BE2C (cell line): ENCODE data around the gene GIPR.

ENCODE experiments used
- DNase-seq: peaks from one replicate; pipeline ENCODE4 v3.0.0-alpha.2; 2020
- H3K27me3 ChIP-seq: fragments of 250-450 bp; sonication (Bioruptor Pico); 2 replicates; pipeline ENCODE4 v1.5.1; 2020; ENCODE audit warnings: mild to moderate bottlenecking
- H3K36me3 ChIP-seq: fragments of 250-450 bp; sonication (Bioruptor Pico); 2 replicates; pipeline ENCODE4 v1.5.1; 2020; ENCODE audit warnings: mild to moderate bottlenecking
- H3K4me1 ChIP-seq: fragments of 250-450 bp; sonication (Bioruptor Pico); 2 replicates; pipeline ENCODE4 v1.5.1; 2020
- H3K4me3 ChIP-seq: 2 replicates; pipeline ENCODE4 v1.5.1; 2011; ENCODE audit warnings: low read depth, low read length
- H3K9me3 ChIP-seq: fragments of 250-450 bp; sonication (Bioruptor Pico); 2 replicates; pipeline ENCODE4 v1.5.1; 2020
- TF ChIP-seq, protein P1 (sequence below): IDR thresholded peaks from 2 replicates; pipeline ENCODE4 v1.5.1; 2012; ENCODE audit warnings: mild to moderate bottlenecking, low read depth, low read length

The GIPR gene

DNA sequence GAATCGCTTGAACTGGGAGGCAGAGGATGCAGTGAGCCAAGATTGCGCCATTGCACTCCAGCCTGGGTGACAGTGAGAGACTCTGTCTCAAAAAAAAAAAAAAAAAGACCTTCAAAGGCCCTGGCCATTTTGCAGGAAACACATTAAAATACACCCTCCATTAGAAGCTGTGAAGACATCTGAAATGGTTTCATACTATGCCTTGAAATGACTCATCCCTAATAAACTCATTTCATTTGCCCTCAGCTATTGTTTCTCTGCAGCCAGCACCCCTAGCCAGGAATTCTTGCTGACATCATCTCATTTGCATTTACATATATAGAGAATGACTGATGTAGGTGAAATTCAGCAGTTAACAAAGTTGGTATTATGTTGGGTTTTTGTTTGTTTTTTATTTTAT is 37.6 kb upstream of the GIPR start:
- H3K4me1 ChIP-seq: no peaks in the 10 kb centered on the region
- no peak overlapping the region for H3K4me3 ChIP-seq
- TF ChIP-seq, protein P1, sequence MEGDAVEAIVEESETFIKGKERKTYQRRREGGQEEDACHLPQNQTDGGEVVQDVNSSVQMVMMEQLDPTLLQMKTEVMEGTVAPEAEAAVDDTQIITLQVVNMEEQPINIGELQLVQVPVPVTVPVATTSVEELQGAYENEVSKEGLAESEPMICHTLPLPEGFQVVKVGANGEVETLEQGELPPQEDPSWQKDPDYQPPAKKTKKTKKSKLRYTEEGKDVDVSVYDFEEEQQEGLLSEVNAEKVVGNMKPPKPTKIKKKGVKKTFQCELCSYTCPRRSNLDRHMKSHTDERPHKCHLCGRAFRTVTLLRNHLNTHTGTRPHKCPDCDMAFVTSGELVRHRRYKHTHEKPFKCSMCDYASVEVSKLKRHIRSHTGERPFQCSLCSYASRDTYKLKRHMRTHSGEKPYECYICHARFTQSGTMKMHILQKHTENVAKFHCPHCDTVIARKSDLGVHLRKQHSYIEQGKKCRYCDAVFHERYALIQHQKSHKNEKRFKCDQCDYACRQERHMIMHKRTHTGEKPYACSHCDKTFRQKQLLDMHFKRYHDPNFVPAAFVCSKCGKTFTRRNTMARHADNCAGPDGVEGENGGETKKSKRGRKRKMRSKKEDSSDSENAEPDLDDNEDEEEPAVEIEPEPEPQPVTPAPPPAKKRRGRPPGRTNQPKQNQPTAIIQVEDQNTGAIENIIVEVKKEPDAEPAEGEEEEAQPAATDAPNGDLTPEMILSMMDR: no peak
- no peaks in the 10 kb centered on the region for H3K36me3 ChIP-seq
- no peaks in the 10 kb centered on the region for H3K9me3 ChIP-seq
- no peaks in the 10 kb centered on the region for H3K27me3 ChIP-seq
- no peak for DNase-seq

DNA sequence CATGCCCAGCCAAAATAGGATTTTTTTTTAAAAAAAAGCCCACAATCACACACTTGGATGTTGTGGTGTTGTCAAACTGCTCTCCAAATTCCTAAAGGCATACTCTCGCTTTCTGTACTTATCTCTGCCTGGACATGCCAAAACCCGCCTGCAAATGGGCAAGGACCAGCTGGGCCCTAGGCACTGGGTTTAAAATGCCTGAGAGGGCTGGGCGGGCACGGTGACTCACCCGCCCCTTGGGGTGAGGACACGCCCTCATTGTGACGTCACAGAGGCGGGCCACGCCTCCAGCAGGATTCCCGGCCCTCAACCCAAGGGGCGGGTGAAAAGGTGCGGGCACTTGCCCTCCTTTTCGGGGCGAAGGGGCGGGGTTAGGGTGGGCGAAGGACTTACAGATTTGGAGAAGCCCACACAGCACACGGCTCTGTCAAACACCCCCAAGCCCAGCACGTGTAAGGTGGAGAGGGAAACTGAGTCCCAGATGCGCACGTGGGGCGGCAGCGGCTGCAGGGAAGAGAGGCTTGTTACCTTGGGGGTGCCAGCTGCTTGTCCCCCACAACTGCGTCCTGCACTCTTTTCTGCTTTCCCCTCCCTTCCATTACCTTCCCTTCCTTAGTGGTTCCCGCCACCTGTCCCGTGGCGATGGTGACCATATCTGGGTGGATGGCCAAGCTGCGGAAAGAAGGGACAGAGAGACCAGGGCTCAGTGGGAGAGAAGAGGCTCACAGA is 35.4 kb upstream of the GIPR start:
- H3K4me3 ChIP-seq: no peak overlapping the region
- H3K27me3 ChIP-seq: no peaks in the 10 kb centered on the region
- H3K36me3 ChIP-seq: no peaks in the 10 kb centered on the region
- H3K4me1 ChIP-seq: no peaks in the 10 kb centered on the region
- DNase-seq: peak; percentile 87
- no peaks in the 10 kb centered on the region for H3K9me3 ChIP-seq
- TF ChIP-seq, protein P1: no peak

DNA sequence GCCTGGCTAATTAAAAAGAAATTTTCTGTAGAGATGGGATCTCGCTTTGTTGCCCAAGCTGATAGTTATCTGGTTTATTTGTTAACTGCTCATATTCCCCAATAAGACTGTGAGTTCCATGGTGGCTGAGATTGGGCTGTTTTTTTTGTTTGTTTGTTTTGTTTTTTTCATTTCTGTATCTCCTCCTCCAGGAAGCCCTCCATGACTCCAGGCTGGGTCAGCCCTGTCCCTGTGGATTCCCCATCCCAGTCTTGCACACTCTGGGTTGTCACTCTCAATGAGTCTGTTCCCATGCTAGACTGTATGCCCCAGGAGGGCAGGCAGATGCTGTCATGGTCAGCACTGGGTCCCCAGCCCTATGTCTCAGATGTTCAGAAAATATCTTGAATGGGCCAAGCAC is 31.7 kb upstream of the GIPR start:
- DNase-seq: no peak
- no peaks in the 10 kb centered on the region for H3K36me3 ChIP-seq
- no peaks in the 10 kb centered on the region for H3K9me3 ChIP-seq
- no peak overlapping the region for H3K4me3 ChIP-seq
- H3K4me1 ChIP-seq: no peaks in the 10 kb centered on the region
- TF ChIP-seq, protein P1: no peak
- no peaks in the 10 kb centered on the region for H3K27me3 ChIP-seq

DNA sequence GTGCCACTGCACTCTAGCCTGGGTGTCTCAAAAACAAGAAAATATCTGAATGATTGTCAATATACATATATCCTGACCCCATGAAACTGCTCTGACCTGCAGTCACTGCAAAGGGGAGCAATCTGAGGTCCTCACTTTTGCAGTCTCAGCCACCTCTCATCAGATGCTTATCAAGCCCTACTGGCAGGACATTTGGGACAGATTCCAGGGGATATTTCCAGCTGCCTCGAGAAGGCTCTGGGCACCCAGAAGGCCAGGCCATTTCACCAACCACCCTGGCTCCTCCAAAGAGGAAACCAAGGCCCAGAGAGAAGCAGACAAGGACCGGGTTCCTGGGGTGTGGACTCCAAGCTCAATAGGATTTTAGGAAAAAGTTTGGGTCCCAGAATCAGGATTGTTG is 31.1 kb upstream of the GIPR start:
- Histone ChIP-seq H3K9me3 (no peaks in the 10 kb centered on the region), H3K36me3 (no peaks in the 10 kb centered on the region), H3K27me3 (no peaks in the 10 kb centered on the region), H3K4me3 (no peak overlapping the region), H3K4me1 (no peaks in the 10 kb centered on the region)
- TF ChIP-seq, protein P1: no peak
- no peak for DNase-seq

DNA sequence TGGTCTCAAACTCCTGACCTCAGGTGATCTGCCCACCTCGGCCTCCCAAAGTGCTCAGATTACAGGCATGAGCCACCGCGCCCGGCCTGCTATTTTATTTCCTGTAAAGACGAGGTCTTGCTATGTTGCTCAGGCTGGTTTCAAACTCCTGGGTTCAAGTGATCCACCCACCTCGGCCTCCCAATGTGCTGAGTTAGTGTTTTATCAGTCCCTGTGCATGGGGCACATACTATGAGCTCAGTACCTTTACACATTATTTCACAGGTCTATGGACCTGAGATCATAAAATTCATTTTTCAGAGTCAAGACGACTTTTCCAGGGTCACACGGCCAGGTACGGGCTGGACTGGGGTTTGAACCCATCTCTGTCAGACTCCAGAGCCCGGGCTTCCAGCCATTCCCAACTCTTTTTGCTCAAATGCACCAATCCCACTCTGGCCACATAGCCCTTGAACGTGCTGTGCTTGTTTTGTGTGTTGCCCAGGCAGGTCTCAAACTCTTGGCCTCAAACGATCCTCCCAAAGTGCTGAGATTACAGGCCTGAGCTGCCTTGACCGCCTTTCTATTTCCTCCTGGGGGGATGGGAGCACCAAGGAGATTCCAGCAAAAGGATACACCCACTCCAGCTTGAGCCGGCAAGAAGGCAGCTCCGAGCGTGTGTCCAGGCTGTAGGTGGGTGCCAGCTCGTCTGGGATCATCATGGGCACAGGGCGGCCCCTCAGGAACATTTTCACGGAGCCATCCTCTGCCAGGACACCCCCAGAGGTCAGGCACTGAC is 29.9 kb upstream of the GIPR start:
- Histone ChIP-seq H3K4me1 (no peaks in the 10 kb centered on the region), H3K36me3 (no peaks in the 10 kb centered on the region), H3K9me3 (no peaks in the 10 kb centered on the region), H3K27me3 (no peaks in the 10 kb centered on the region), H3K4me3 (no peak overlapping the region)
- TF ChIP-seq, protein P1: no peak
- no peak for DNase-seq
